Tibial nerve (tissue), 3 donors: Measurements from ENCODE around the gene CHSY1.

Experiments
- CTCF ChIP-seq, 5 experiments: fragments of 200-600 bp in 3 of 5; fragments of 450-650 bp in 2 of 5; sonication (generic) in 3 of 5; IDR thresholded peaks; one replicate each; pipeline ENCODE4 v1.5.1; 2016 to 2019; ENCODE audit warnings: antibody characterized with exemption in 5 of 5, mild to moderate bottlenecking in 3 of 5, moderate library complexity in 2 of 5
- POLR2A ChIP-seq, 2 donors: fragments of 450-650 bp; IDR thresholded peaks; one replicate each; pipeline ENCODE4 v1.6.1; 2017; ENCODE audit warnings: antibody characterized with exemption in 2 of 2, mild to moderate bottlenecking in 2 of 2, moderate library complexity in 2 of 2

GRCh38 chr15:101228313-101228712 lies 23.5 kb downstream of the CHSY1 start:
- no peak for TF ChIP-seq CTCF (IDR thresholded peaks at IDR 0.05)
- no peak for TF ChIP-seq POLR2A (IDR thresholded peaks at IDR 0.05)
